Pulmonary artery endothelial cell (primary cell): ENCODE measurements around the gene SND1. TPM values are rescaled to one million over a fixed set of nuclear protein-coding genes. Genes with fewer than 3 reads are reported as not detected.
"Not testable (repeated sequence)": the region's sequence is repeated elsewhere in the genome, so short reads cannot be mapped to it uniquely, and the experiment has no call there.

Source experiments
- DNase-seq: peaks from one replicate; pipeline ENCODE4 v3.0.0-alpha.2; 2011; ENCODE audit warnings: low read depth, low spot score
- total RNA-seq: library from RNA; depleted of rRNA; stranded (reverse); fragments of >200 nt; gene quantifications from 2 replicates; pipeline ENCODE4 v1.2.3, GENCODE V29; 2014

The SND1 gene
- total RNA-seq, 1 donor from 2014 or later = 225 TPM

DNA sequence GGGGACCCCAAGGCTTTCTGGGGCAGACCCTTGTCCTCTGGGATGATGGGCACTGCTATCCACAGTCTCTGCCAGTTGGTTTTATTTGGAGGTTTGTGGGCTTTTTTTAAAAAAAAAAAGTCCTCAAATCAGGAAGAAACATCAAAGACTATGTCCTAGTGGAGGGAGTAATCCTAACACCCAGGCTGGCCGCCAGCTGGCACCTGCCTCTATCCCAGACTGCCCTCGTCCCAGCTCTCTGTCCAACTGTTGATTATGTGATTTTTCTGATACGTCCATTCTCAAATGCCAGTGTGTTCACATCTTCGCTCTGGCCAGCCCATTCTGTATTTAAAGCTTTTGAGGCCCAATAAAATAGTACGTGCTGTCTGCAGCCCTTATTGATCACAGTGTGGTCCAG, 440.2 kb downstream of the SND1 start:
- no peak for DNase-seq

DNA sequence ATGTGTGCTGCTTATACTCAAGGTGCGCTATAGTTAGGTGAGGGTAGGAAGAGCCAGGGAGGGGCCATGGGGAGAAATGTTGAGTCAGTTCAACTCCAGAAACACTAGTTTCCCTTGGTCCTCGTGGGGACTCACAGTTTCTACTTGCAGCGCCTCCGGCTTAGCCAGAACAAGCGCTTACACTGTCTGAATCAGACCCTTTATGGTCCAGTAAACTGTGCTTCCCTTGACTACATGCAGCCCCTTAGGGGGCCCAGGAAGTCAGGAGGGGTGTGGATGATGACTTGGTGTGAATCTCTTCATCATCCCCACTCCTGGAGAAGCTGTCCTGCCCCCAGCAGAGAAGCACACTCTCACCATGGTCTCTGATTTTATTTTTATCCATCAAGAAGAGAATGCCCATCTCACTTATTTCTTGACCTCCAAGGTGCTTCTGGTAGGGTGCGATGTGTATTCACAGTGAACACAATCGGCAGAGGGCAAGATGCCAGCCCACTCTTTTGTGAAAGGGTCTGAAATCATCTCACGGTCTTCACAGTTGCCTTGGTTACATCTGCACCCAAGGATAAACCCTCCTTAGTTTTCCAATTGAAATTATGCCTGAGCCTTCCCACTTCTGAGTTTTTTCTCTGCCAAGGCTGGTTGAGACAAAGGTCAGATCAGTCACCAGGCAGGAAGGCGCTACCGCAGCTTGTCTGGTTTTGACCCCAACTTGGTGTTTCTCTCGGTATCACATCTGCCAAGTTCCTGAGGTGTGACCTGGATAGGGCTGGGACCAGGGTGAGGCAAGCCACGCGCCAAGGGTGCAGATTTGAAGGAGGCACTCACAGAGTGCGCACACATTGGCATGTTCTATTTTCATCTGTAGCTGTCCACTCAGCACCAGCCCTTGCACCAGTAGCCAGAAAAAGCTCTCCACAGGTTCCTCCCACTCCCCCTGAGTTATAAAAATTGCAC, 441.9 kb downstream of the SND1 start:
- DNase-seq = no peak

DNA sequence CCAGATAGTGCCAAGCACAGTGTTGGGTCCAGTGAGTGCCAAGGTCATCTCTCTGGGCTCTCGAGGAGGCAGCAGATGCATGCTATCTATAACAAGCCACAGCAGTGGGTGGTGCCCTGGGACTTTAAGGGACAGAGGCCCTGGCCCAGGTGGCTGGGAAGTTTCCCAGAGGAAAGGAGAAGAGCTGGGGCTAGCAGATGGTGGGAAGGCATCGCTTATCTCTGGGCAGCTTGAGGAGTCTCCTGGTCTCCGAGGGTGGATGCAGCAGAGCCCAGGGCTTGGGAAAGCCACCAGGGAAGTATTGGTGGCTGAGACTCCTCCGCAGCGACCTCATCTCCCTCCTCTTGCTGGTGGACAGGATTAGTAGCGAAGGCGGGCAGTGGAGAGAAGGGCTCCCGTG, 442.7 kb downstream of the SND1 start:
- no peak for DNase-seq

DNA sequence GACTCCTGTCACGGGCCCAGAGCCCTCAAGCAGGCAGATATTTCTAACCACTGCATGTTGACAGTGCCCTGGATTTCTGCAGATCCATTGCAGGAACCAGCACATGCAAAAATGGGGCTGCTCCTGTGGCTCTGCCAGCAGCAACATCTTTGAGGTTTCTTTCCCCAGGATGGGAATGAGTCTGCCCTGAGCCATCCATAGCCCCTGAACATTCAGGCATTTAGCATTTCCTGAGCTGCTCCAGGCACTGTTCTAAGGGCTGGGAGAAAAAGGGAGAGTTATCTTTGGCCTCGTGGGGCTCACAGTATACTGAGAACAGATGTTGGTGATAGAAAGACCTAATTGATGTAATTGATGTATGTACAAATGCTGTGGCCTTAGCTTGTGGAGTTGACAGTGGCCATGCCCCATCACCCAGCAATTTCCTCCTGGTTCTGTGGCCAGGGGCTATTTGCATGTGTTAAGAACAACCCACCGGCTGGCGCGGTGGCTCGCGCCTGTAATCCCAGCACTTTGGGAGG, 445.3 kb downstream of the SND1 start:
- no peak for DNase-seq

DNA sequence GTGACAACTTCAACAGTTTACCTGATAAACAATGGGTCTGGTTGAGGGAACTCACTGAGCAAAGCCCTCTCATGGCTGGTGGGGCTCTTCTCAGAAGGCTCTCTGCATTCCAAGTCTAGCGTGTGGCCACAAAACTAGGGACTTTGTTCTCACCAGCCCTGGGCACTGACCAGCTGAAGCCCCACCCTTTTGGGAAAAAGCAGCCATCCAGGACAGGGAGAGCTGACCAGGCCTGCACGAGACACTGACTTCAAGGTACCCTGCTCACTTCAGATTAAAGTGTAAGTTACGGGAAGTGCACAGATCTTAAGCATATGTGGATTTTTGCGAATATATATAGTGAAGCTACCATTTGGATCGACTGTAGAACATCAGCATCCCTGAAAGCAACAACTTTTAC, 446.6 kb downstream of the SND1 start:
- DNase-seq = no peak

DNA sequence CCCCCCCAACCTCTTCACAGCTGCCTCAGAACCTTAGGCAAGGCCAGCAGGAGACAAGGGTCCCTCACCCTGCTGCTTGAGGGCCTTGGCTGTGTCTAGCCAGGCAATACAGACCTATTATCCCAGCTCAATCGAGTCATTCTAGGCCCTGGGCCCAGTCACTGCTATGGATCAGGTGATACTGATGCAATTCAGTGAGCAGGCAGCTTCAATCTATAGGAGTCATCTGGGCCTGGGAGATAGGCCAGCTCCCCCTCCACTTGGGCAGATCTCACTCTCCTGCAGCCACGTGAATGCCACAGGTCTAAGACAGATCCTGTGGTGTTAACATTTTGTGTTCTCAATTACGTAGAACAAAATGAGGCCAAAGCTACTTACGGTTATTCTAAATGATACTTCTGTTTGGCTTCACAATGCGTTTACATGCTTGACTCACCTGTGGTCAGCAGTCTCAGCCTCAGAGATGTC, 447.2 kb downstream of the SND1 start:
- no peak for DNase-seq

DNA sequence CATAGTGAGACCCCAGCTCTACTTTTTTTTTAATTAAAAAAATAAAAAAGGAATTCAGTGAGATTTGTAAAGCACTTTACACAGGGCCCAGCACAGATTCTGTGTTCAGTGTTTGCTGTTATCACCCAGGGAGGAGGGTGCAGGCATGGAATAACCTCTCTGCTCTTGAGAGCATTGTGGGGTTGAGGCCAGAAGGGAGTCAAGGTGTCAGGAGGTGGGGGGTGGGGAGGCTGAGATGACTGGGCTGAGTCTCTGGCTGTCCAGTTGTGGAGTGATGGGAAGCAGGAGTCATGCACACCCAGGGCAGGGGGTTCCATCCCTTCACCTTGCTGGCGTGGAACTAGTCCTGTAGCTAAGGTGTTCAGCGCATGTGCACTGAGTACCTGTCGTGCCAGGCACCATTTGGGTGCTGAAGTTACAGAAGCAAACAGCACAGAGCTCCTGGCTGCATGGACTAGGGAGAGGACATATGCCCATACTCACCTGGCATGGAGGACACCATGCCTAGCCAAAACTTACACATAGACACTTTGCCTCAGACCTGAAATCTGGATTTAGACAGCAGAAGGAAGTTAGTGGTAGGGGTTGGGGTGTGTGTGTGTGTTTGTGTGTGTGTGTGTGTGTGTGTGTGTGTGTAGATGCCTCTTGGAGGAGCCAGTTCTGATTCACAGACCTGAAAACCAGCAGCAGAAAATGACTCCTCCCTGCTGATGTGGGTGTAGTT, 448.4 kb downstream of the SND1 start:
- DNase-seq = no peak

DNA sequence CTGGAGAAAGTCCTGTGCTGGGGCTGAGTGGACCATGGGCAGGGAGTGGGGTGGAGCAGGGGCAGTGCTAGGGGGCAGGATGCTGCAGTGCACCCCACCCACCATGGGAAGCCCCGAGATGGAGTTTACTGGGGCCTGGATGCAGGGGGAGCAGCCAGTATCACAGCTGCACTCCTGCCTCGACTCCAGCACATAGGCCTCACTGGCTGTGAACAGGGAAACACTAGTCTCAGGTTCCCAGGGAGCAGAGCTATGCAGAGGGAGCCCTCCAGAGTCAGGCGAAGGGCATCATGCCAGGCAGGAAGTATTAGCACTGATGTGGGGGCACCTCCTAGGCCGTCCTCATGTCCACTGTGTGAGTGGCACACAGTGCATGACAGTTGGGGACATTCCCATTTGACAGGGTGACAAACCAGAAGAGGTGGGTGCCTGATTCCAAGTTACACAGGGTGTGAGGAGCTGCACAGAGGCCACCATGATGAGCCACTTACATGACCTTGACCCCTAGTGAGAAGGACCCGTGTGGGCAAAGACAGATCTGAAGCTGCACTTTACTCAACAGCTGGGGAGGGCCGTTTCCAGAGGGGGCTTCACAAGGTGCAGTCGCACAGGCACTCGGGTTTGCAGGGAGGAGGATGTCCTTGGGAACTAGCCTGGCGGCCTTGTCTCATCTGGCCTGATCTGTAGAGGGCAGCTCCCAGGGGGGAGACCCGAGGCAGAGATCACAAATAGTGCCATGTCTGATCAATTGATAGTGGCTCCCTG, 449.1 kb downstream of the SND1 start:
- no peak for DNase-seq

DNA sequence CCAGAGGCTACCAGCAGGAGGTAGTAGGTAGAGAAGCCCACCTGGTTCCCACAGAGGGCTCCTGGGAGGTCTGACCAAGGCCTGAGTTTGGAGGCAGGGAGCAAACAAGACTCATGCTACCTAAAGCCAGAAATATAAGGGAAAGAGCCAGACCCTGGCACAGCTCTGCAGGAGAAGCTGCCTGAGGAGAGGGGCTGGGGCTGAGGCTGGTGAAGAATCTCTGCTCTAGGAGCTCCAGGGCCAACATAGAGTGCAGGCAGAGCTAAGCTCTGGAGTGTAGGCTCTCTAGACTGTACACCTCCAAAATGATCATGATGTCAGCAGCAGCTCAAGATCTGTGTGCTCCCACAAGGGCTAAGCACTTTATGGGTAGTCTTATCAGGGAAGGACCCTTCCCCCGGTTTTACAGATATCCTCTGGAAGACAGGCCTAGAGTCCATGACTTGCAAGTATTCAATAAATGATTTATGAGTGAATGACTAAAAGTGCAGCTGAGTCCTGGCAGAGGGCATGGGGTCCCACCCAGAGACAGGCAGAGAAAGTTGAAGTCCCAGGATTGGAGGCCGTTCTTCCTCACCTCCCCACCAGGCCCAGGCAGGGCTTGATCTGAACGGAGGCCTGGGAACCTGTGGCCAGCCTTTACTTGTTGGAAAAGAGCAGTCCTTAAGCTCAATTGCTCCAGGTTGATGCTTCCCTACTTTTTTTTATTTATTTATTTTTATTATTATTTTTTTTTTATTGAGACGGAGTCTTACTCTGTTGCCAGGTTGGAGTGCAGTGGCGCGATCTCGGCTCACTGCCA, 450.7 kb downstream of the SND1 start:
- DNase-seq = no peak

DNA sequence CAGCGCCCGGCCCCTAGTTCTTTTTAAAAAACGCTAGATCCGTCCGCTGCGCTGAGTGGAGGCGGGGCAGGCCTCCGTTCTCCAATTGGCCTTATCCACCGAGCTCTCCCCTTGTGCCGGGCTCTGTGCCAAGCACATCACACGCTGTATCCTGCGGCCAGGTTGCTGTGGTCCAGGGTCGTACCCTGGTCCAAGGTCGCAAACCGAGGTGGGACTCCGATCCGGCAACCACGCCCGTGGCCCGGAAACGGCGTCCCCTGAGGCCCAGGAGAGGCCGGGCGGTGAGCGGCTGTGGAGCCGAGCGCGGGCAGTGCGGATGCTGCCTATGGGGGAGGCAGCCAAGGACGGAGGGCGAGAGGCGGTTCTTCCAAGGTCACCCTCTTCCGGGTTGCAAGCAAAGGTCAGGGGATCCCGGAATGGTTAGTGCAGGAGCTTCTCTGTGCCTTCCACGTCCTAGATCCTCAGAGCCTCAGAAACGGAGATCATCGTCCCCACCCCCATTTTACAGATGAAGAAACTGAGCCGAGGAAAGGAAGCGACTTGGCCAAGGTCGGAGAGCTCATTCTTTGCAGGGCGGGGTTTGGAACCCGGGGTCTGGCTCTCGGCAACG, 451.6 kb downstream of the SND1 start:
- no peak for DNase-seq

DNA sequence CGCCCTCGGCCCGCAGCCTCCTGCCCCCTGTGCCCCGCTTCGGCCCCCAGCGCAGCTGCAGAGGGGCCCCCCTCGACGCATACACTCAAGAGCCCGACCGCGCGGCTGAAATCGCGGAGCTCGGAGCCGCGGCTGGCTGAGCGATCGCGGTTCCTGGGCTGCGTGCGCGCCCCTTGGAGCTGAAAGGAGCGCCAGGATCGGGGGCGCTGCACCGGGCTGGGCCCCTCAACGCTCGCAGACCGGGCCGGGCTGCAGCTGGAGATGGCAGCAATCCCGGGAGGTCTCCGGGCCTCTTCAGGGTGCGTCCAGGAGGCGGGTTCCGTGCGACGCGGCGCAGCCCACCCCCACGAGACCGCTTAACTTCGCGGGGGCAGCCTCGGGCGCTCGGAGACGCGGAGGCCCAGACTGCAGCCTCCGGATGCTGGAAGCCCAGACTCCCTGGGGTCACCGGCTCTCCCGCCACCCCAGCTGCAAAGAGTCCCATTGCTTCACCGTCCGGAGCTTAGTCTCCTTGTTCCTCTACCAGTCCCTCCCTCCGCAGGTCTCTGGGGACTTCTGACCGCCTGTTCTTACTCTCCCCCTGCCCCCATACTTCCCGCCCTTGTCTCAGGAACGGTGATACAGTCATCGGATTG, 452.2 kb downstream of the SND1 start:
- DNase-seq = no peak

DNA sequence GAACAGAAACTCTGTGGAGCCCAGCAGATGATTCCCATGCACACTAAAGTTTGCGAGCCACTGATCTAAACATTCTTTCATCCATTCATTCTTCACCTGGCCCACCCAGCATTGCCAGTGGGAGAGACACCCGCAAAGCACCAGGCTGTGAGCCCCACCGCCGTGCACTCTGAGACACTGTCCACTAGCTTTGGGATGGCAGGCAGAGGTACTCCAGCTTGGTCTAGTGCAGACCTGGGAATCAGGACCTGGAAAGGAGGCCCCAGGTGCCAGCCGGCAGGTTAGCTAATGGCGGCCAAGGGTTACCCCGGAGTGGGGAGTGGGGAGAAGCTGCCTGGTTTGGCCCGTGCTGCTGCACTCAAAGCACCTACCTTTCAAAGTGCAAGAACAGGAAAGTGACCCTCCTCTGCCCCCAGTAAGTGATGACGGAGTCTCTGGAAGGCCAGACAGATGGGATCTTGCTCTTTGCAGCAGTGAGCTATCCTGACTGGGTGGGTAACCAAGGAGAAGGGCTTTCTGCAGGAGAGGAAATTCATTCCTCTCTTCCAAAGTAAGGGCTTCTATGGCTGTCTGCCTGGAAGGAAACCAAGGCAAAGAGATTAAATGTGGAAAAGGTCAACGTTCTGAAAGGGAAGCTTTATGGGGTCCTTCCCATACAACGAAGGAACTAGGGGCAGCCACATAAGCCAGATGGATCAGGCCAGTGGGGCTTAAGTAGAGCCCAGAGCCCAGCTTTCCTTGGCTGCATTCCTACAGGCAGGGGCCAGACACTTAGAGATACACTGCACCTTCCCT, 453.4 kb downstream of the SND1 start:
- no peak for DNase-seq

DNA sequence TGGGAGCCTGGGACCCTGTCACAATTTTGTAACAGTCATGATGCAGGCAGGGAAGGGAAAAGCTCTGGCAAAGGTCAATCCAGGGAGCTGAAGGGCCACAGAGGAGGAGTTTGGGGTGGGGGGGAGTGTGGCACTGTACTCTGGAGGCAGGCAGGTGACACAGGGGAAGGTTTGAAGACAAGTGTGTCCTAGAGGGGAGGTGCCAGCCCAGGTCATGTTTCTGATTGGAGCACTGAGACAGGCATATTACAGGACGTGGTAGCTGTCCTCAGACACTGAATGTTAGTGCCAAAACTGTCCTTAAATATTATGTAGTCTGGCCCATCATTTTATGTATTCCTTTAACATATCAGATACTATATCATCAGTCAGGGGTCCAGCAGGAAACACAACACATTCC, 454.8 kb downstream of the SND1 start:
- DNase-seq = no peak

DNA sequence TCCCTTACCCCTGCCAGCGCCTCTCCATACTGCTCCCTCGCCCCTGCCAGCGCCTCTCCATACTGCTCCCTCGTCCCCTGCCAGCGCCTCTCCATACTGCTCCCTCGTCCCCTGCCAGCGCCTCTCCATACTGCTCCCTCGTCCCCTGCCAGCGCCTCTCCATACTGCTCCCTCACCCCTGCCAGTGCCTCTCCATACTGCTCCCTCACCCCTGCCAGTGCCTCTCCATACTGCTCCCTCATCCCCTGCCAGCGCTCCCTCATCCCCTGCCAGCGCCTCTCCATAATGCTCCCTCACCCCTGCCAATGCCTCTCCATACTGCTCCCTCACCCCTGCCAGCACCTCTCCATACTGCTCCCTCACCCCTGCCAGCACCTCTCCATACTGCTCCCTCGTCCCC, 455.5 kb downstream of the SND1 start:
- not testable (repeated sequence) for DNase-seq

DNA sequence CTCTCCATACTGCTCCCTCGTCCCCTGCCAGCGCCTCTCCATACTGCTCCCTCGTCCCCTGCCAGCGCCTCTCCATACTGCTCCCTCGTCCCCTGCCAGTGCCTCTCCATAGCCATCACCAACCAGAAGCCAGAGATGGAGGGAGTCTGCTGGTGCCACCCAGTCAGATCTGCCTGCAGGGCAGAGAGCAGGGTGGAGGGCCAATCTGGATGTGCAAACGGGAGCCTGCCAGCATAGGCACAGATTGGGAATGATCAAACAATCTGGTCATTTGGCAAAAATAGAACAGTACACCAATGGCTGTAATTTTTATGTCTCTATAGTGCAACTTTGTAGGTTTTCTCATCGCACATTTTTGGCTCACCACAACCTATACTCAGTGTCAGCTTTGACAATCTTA, 456.1 kb downstream of the SND1 start:
- no peak for DNase-seq

DNA sequence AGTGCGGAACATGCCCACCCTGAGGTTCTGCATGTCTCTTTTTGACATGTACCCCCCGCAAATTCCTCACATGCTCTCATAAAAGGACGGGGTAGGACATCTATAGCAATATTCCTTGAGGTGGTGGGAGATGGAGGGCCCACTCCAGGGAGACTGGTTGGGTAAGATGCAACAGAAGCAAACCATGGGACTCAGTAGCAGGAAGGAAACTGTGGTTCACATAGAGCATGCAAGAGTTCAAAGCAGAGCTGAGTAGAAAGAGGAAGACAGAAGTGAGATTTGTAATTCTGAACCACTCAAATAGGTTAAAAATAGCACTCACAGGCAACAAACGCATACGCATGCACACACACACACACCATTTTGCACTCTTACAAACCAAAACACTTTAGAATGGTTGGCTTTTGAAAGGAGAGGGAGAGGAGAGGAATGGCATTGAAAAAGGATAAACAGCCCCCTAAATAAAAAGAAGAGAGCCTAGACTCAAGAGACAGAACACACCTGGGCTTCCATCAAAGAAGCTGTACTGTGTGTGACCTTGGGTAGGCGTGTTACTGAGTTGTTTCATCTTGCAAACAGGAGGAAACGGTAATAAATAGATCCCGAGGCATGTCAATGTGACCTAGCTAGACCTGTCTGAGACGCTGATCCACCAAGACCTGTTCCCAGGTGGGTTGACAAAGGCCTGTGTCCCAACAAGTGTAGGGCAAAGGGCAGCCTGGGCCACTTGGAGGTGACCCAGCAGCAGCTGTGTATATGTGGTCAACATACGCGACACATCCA, 456.8 kb downstream of the SND1 start:
- no peak for DNase-seq

DNA sequence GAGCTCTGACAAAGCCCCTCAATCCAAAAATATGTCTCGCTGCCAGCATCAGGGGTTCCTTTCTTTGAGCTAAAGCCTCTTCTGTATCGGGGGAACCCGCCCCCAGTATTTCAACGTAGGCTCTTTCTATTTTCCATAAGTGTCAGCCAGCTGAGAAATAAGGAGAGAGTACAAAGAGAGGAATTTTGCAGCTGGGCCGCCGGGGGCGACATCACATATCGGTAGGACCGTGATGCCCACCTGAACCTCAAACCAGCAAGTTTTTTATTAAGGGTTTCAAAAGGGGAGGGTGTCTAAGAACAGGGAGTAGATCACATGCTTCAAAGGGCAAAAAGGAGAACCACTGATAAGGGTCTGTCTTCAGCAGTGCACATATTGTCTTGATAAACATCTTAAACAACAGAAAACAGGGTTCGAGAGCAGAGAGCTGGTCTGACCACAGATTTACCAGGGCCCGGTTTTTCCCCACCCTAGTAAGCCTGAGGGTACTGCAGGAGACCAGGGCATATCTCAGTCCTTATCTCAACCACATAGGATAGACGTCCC, 457.5 kb downstream of the SND1 start:
- not testable (repeated sequence) for DNase-seq
